GM18907 (cell line): ENCODE measurements around the gene MBL2.
A peak's percentile ranks its signal among the peaks of the same experiment; 100 is the strongest.

Experiments
- ATAC-seq: cut with Tn5 transposase; IDR thresholded peaks from one replicate; pipeline ENCODE4 v1.9.1; 2021; ENCODE audit warnings: mild to moderate bottlenecking, moderate library complexity; ENCODE audit not compliant: unreplicated experiment

Gene MBL2

DNA sequence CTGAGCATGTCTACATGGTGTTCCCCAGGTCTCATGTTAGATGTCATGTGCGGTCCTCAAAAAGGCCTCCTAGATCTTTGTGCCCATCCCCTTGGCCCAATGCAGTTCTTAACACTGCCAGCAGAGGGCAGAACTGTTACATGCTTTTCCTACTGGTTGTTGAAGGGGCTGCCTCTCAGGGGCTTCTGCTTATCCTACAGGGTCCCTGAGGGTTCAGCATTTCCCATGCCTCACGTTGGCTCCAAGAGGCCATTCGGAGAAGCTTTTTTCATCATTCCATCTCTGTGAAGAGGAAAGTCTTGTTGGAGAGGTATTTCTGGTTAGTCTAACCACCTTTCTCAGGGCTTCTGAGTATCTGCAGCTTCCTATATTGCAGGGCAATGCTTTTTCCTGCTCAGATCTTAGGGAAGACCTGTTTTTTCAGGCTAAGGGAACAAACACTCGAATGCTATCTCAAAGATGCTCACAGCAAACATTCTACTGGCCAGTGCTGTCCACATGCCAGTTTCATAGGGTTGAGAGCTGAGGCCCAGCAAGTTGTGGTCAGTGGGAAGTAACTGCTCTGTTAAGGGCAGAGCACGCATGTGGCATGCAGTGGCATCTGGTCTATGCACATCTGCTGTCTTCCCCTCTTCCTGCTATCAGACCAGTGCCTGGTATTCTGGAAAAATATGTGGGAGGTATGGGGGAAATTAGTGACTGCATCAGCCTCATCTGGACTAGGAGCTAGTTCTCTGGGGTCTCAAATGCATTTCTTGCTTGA, 31.5 kb downstream of the MBL2 start:
- peak; percentile 60 for ATAC-seq

DNA sequence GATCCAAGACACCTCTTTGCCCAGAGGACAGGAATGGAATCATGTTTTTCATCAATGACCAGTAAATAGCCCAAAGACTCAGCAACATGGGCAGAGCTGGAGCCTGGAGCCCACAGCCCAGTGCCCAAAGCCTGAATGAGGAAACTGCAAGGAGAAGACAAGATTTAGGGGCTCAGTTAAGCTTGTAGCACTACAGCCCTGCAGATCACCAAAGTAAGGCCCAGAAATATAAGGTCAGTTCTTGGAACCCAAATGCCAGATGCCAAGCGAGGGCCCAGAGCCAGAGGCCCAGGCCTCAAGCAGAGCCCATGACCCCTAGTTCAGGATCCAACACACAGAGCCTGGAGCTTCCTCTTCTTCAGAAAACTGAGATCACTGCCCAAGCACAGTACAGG, 32.4 kb downstream of the MBL2 start:
- no peak for ATAC-seq

DNA sequence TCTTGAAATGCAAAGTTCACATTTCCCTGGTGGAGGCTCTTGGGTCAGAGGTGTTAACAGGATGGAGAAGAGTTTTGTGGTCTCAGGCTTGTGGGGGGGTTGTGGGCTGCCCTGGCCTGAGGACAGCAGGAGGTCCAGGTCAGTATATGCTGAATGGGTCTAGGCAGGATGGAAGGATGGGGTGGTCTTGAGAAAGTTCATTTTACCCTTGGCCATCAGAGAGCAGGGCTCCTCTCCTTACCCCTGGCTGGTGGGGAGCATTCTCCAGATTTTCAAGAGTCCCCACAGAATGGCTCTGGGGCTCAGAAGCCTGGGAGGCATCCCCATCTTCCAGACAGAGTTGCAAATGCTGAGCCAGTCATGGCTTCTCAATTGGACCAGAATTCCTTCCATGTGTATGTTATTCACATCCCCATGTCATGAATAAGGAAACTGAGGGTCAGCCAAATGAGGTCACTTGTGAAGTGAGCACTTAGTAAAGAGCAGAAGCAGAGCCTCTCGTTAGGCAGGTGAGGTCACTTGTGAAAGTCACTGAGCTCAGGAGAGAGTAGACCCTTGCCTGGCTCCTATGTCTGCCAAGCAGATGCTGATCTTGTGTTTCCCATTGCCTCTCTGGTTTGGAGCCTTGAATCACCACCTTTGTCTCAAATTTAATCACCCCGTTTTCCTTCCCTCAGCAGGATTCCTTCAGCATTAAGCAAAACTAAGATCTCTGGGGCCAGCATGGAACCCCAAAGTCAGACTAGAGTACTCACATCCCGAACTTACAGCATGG, 33.0 kb downstream of the MBL2 start:
- no peak for ATAC-seq

DNA sequence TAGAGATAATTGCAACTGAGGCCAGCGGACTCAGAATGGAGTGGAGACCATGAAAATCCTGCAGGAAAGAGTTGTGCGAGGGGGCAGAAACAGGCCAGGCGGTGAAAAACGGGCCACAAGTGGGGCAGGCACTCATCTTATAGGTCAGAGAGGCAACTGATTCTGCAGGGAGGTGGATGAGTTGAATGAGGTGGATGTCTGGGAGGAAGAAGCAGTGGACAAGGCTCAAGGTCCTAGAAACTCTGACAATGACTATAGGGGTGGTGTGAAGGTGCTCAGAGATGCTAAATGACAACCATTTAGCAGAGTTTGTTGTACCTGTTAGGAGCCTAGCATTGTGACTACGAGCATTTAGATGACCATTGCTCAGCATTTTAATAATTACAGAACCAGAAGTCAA, 33.6 kb downstream of the MBL2 start:
- no peak for ATAC-seq

GRCh38 chr10:52729271-52730104, 43.1 kb downstream of the MBL2 start:
- peak; percentile 75 for ATAC-seq

DNA sequence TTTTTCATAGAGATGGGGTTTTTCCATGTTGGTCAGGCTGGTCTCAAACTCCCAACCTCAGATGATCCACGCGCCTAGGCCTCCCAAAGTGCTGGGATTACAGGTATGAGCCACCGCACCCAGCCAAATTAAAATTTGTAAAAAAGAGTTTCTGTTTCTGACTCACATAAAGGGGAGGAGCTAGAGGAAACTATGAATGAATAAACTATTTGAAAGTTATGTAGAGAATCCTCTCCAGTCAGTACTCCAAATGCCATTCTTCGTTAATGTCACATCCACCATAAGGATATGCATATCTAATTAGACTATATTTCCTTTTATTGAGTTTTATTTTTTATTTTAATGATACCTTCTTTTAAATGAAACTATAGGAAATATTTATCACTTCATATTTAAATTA, 52.6 kb downstream of the MBL2 start:
- ATAC-seq: no peak
